Fibroblast of lung (primary cell): ENCODE measurements around the gene SCYGR8.

Source experiments
- EZH2 ChIP-seq: IDR thresholded peaks from 2 replicates; pipeline ENCODE4 v1.5.1; 2012; ENCODE audit warnings: low read length, control low read depth, mild to moderate bottlenecking; ENCODE audit errors: missing control alignments
- TF ChIP-seq, protein P1 (sequence below), 2 donors: IDR thresholded peaks in 1 of 2; conservative IDR thresholded peaks in 1 of 2; 1 replicate in 1 of 2; 2 replicates in 1 of 2; pipeline ENCODE4 v1.5.1; 2011 to 2012; ENCODE audit warnings: low read length in 2 of 2, control low read depth in 1 of 2, inconsistent platforms in 1 of 2, low read depth in 1 of 2, mild to moderate bottlenecking in 1 of 2

DNA sequence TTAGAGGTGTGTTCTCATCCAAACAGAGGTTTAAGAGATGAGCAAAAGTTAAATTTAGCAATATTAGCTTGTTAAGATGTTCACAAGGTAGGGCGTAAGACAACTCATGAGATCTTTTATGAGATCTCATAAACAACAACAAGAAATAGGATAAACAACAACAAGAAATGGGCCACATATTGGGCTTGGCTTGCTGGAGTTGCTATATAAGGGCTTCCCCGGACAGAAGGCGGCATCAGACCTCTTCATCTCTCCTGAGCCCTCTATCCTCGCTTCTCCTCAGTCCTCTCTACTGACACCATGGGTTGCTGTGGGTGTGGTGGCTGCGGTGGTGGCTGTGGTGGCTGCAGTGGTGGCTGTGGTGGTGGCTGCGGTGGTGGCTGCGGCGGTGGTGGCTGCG is at the start of gene SCYGR8:
- TF ChIP-seq, protein P1, sequence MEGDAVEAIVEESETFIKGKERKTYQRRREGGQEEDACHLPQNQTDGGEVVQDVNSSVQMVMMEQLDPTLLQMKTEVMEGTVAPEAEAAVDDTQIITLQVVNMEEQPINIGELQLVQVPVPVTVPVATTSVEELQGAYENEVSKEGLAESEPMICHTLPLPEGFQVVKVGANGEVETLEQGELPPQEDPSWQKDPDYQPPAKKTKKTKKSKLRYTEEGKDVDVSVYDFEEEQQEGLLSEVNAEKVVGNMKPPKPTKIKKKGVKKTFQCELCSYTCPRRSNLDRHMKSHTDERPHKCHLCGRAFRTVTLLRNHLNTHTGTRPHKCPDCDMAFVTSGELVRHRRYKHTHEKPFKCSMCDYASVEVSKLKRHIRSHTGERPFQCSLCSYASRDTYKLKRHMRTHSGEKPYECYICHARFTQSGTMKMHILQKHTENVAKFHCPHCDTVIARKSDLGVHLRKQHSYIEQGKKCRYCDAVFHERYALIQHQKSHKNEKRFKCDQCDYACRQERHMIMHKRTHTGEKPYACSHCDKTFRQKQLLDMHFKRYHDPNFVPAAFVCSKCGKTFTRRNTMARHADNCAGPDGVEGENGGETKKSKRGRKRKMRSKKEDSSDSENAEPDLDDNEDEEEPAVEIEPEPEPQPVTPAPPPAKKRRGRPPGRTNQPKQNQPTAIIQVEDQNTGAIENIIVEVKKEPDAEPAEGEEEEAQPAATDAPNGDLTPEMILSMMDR (conservative IDR thresholded peaks at IDR 0.05 in 1 of 2, IDR thresholded peaks at IDR 0.05 in 1 of 2; ENCODE audit: low read depth in 1 of 2, low read length in 2 of 2), result no peak
- no peak for TF ChIP-seq EZH2
